ENCODE results near the gene CHAT. TPM values are rescaled to one million over a fixed set of nuclear protein-coding genes. Genes with fewer than 3 reads are reported as not detected.

CHAT gene
- total RNA-seq, 6 experiments from 2014 or later: not detected

GRCh38 chr10:49625411-49625810, 11.6 kb downstream of the CHAT start:
- DNase-seq (peak in 2 of 3 donors; percentile 21 to 28), ATAC-seq (no peak)
- no peaks in the 10 kb centered on the region for H3K27me3 ChIP-seq
- no peaks in the 10 kb centered on the region for H3K4me1 ChIP-seq
- no peak overlapping the region for H3K27ac ChIP-seq
- no peak for TF ChIP-seq POLR2A (IDR thresholded peaks at IDR 0.05)
- TF ChIP-seq CTCF (IDR thresholded peaks at IDR 0.05): no peak
- no peaks in the 10 kb centered on the region for H3K36me3 ChIP-seq
- 70% methylated on average over 3 of the region's 10 CpGs for WGBS (ENCODE audit: insufficient coverage, low coverage, low lambda C conversion rate, missing lambda C conversion rate)
- no peaks in the 10 kb centered on the region for H3K9me3 ChIP-seq
- H3K4me3 ChIP-seq: no peak overlapping the region
- intact Hi-C loops (cut with DNase I): no loop called here

- no peak overlapping the region for H3K27ac ChIP-seq
- no peaks in the 10 kb centered on the region for H3K4me1 ChIP-seq
- whole genome bisulfite sequencing (ENCODE audit: insufficient coverage, low coverage, low lambda C conversion rate, missing lambda C conversion rate): 81% methylated on average over 6 of the region's 7 CpGs
- no peak for DNase-seq
- no peak overlapping the region for H3K4me3 ChIP-seq
- no peaks in the 10 kb centered on the region for H3K27me3 ChIP-seq
- intact Hi-C loops (cut with DNase I): no loop called here
- TF ChIP-seq CTCF (IDR thresholded peaks at IDR 0.05) (no peak), POLR2A (IDR thresholded peaks at IDR 0.05) (no peak)
- no peak for ATAC-seq
- no peaks in the 10 kb centered on the region for H3K9me3 ChIP-seq
- no peaks in the 10 kb centered on the region for H3K36me3 ChIP-seq
Observed at GRCh38 chr10:49627038-49627437, 13.2 kb downstream of the CHAT start.

- Histone ChIP-seq H3K36me3 (no peaks in the 10 kb centered on the region), H3K27ac (no peak overlapping the region), H3K4me3 (no peak overlapping the region), H3K27me3 (no peaks in the 10 kb centered on the region), H3K9me3 (no peaks in the 10 kb centered on the region), H3K4me1 (no peaks in the 10 kb centered on the region)
- TF ChIP-seq CTCF (IDR thresholded peaks at IDR 0.05): no peak
- no peak for TF ChIP-seq POLR2A (IDR thresholded peaks at IDR 0.05)
- WGBS (ENCODE audit: insufficient coverage, low coverage, low lambda C conversion rate, missing lambda C conversion rate): 67% methylated on average over 10 of the region's 18 CpGs
- intact Hi-C loops (cut with DNase I): no loop called here
- ATAC-seq (no peak), DNase-seq (peak in 2 of 3 donors; percentile 28 to 40)
Observed at GRCh38 chr10:49627644-49628247, 13.9 kb downstream of the CHAT start.

- ATAC-seq: no peak
- Histone ChIP-seq H3K27ac (no peak overlapping the region), H3K9me3 (no peaks in the 10 kb centered on the region), H3K27me3 (no peaks in the 10 kb centered on the region), H3K4me3 (no peak overlapping the region), H3K36me3 (no peaks in the 10 kb centered on the region), H3K4me1 (no peaks in the 10 kb centered on the region)
- TF ChIP-seq POLR2A (IDR thresholded peaks at IDR 0.05) (no peak), CTCF (IDR thresholded peaks at IDR 0.05) (no peak)
- DNase-seq: peak in 1 of 3 donors; percentile 16
- 72% methylated on average over 5 of the region's 8 CpGs for WGBS (ENCODE audit: insufficient coverage, low coverage, low lambda C conversion rate, missing lambda C conversion rate)
- intact Hi-C loops (cut with DNase I): no loop called here
Observed at GRCh38 chr10:49628599-49628998, 14.8 kb downstream of the CHAT start.

Data from right lobe of liver (tissue), 6 donors.